DND-41 (cell line): ENCODE measurements around the gene NKX2-3.

Source experiments
- ATAC-seq: fragments of 200-7000 bp; cut with Tn5 transposase; 3 replicates; pipeline ENCODE4 v1.9.1; 2021; ENCODE audit warnings: low read depth; ENCODE audit not compliant: insufficient read depth
- DNase-seq: peaks from one replicate; pipeline ENCODE4 v3.0.0-alpha.2; 2020
- H2AFZ ChIP-seq: 2 replicates; pipeline ENCODE4 v1.6.0; 2012; ENCODE audit warnings: low read depth, low read length
- H3K27ac ChIP-seq: 2 replicates; pipeline ENCODE4 v1.5.1; 2012; ENCODE audit warnings: low read length, inconsistent platforms
- H3K27me3 ChIP-seq: fragments of 200-600 bp; sonication (generic); 2 replicates; pipeline ENCODE4 v1.6.0; 2012; ENCODE audit warnings: low read length, mild to moderate bottlenecking, inconsistent platforms; ENCODE audit not compliant: insufficient read depth, poor library complexity
- H3K36me3 ChIP-seq: 2 replicates; pipeline ENCODE4 v1.5.1; 2012; ENCODE audit warnings: low read length, inconsistent platforms; ENCODE audit not compliant: insufficient read depth
- H3K4me1 ChIP-seq: 2 replicates; pipeline ENCODE4 v1.5.1; 2012; ENCODE audit warnings: mild to moderate bottlenecking, low read length; ENCODE audit not compliant: insufficient read depth
- H3K4me2 ChIP-seq: 2 replicates; pipeline ENCODE4 v1.6.0; 2012; ENCODE audit warnings: mild to moderate bottlenecking, moderate library complexity, low read length, inconsistent platforms; ENCODE audit not compliant: insufficient read depth
- H3K4me3 ChIP-seq, 2 experiments: fragments of 200-600 bp in 1 of 2; shearing (Covaris generic) in 1 of 2; 2 replicates each; pipeline ENCODE4 v1.5.1; 2012 to 2016; ENCODE audit warnings: inconsistent platforms in 2 of 2, low read length in 2 of 2, mild to moderate bottlenecking in 2 of 2, low read depth in 1 of 2, moderate library complexity in 1 of 2
- H3K79me2 ChIP-seq: 2 replicates; pipeline ENCODE4 v1.6.0; 2012; ENCODE audit warnings: low read length, inconsistent platforms; ENCODE audit not compliant: insufficient read depth
- H3K9ac ChIP-seq: 2 replicates; pipeline ENCODE4 v1.6.0; 2012; ENCODE audit warnings: low read depth, mild to moderate bottlenecking, inconsistent platforms, low read length, moderate library complexity
- H3K9me3 ChIP-seq: 2 replicates; pipeline ENCODE4 v1.5.1; 2012; ENCODE audit warnings: low read length, moderate library complexity, mild to moderate bottlenecking, inconsistent platforms; ENCODE audit not compliant: insufficient read depth, severe bottlenecking
- H4K20me1 ChIP-seq: 2 replicates; pipeline ENCODE4 v1.6.0; 2012; ENCODE audit warnings: low read length; ENCODE audit not compliant: insufficient read depth
- EZH2 ChIP-seq: IDR thresholded peaks from 3 replicates; pipeline ENCODE4 v1.6.1; 2012; ENCODE audit warnings: borderline replicate concordance, low read depth, mild to moderate bottlenecking, moderate library complexity, low read length, inconsistent platforms; ENCODE audit not compliant: severe bottlenecking
- TF ChIP-seq, protein P1 (sequence below): IDR thresholded peaks from 2 replicates; pipeline ENCODE4 v1.5.1; 2012; ENCODE audit warnings: borderline replicate concordance, low read length, moderate library complexity, mild to moderate bottlenecking; ENCODE audit not compliant: poor library complexity, severe bottlenecking; ENCODE audit errors: extremely low read depth

Gene NKX2-3

DNA sequence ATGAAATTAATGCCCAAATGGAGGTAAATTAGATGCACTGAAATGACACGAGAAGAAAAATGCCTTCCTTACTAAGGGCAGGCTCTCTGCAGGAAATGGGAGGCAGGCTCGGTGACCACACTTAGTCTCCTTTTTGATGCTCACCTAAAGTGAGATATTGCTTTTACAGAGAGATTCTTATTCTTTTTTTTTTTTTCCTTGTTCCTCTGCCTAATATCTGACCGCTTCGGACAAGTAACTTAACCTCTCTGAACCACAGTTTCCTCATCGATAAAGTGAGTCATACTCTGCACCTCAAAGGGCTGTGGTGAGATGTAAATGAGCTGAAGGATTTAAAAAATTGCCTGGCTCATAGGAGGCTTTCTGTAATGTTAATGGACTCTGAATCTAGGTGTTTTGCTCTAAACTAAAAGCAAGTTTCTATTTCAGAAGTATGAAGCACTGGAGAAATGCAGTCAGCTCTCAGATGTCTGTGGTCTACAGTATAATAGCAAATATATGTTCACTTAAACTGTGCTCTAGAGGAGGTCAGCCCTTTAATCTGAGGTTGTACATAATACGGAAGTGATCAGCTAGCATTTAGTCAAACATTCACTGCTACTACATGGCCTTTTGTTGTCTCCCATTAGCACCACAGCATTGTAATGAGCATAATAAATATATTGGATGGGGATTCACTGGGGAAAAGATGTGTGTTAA, 23.2 kb downstream of the NKX2-3 start:
- H3K27me3 ChIP-seq: peaks cover 17% of the 10 kb centered on the region
- H3K36me3 ChIP-seq: no peaks in the 10 kb centered on the region
- no peak overlapping the region for H3K9ac ChIP-seq
- H3K9me3 ChIP-seq: no peaks in the 10 kb centered on the region
- no peak overlapping the region for H2AFZ ChIP-seq
- DNase-seq: no peak
- H3K4me3 ChIP-seq: no peak overlapping the region
- no peak for ATAC-seq
- TF ChIP-seq EZH2: no peak
- TF ChIP-seq, protein P1, sequence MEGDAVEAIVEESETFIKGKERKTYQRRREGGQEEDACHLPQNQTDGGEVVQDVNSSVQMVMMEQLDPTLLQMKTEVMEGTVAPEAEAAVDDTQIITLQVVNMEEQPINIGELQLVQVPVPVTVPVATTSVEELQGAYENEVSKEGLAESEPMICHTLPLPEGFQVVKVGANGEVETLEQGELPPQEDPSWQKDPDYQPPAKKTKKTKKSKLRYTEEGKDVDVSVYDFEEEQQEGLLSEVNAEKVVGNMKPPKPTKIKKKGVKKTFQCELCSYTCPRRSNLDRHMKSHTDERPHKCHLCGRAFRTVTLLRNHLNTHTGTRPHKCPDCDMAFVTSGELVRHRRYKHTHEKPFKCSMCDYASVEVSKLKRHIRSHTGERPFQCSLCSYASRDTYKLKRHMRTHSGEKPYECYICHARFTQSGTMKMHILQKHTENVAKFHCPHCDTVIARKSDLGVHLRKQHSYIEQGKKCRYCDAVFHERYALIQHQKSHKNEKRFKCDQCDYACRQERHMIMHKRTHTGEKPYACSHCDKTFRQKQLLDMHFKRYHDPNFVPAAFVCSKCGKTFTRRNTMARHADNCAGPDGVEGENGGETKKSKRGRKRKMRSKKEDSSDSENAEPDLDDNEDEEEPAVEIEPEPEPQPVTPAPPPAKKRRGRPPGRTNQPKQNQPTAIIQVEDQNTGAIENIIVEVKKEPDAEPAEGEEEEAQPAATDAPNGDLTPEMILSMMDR: no peak
- H3K4me2 ChIP-seq: no peak overlapping the region
- H3K79me2 ChIP-seq: no peaks in the 10 kb centered on the region
- no peak overlapping the region for H3K27ac ChIP-seq
- H3K4me1 ChIP-seq: no peaks in the 10 kb centered on the region
- no peaks in the 10 kb centered on the region for H4K20me1 ChIP-seq

GRCh38 chr10:99557044-99557443, 24.3 kb downstream of the NKX2-3 start:
- Histone ChIP-seq H3K4me2 (no peak overlapping the region), H3K79me2 (no peaks in the 10 kb centered on the region), H3K4me1 (no peaks in the 10 kb centered on the region), H4K20me1 (no peaks in the 10 kb centered on the region), H3K27ac (no peak overlapping the region), H3K9me3 (no peaks in the 10 kb centered on the region), H3K4me3 (no peak overlapping the region), H3K36me3 (no peaks in the 10 kb centered on the region), H3K9ac (no peak overlapping the region), H2AFZ (no peak overlapping the region), H3K27me3 (peaks cover 10% of the 10 kb centered on the region)
- TF ChIP-seq, protein P1: no peak
- no peak for TF ChIP-seq EZH2
- ATAC-seq: no peak
- DNase-seq: no peak

DNA sequence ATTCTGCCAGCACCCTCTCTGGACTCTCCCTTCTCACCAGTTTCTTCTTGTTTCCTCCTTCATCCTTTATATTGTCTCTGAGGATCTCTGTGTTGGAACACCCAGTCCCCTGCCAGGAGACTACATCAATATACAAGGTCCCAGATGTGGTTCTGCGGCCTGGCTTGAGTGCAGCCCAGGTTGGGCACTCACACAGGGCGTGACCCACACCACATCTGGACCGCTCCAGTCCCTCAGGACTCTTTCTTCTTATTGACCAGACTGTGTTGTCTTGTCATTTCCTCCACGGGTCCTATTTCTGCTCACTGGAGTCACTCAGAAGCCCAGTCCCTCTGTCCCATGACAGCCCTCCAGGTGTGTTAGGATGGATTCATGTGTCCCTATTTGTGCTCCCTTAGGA, 26.0 kb downstream of the NKX2-3 start:
- Histone ChIP-seq H3K36me3 (no peaks in the 10 kb centered on the region), H4K20me1 (no peaks in the 10 kb centered on the region), H3K27me3 (peaks cover 9% of the 10 kb centered on the region), H3K4me2 (no peak overlapping the region), H2AFZ (no peak overlapping the region), H3K9me3 (no peaks in the 10 kb centered on the region), H3K27ac (no peak overlapping the region), H3K4me1 (no peaks in the 10 kb centered on the region), H3K79me2 (no peaks in the 10 kb centered on the region), H3K4me3 (no peak overlapping the region), H3K9ac (no peak overlapping the region)
- TF ChIP-seq EZH2: no peak
- TF ChIP-seq, protein P1: no peak
- DNase-seq: no peak
- no peak for ATAC-seq
